ENCODE data around the gene ZNF423.

Gene ZNF423

GRCh38 chr16:49602976-49603310 lies 253.0 kb downstream of the ZNF423 start:
- in situ Hi-C loops (cut with MboI; ENCODE audit: low sequenced_read_pairs, unreplicated experiment), result no loop called here
- no peak for TF ChIP-seq CTCF (IDR thresholded peaks at IDR 0.05; ENCODE audit: borderline replicate concordance, control extremely low read depth, extremely low read depth, insufficient read depth, missing control alignments)
- no peak for DNase-seq (ENCODE audit: low spot score)

GRCh38 chr16:49602201-49602975 lies 253.5 kb downstream of the ZNF423 start:
- in situ Hi-C loops (cut with MboI; ENCODE audit: low sequenced_read_pairs, unreplicated experiment), result no loop called here
- TF ChIP-seq CTCF (IDR thresholded peaks at IDR 0.05; ENCODE audit: borderline replicate concordance, control extremely low read depth, extremely low read depth, insufficient read depth, missing control alignments), result no peak
- DNase-seq (ENCODE audit: low spot score), result no peak

DNA sequence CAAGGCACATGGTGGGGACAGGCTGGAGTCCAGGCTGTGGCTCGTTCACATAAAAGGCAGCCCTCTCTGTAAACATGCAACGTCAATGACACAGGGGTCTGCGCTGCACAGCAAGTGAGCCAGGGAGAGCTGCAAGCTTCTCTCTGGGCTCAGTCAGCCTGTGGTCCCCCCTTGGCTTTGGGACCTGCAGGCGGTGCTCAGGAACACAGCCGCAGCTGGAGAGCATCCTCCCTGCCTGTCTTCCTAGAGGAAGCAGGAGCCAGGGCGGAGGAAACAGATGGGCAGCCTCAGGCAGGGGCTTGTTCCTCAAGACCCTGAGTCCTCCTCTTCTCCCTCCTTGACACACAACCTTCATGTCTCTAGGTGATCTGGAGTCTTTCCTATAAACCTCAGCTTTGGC lies 254.3 kb downstream of the ZNF423 start:
- in situ Hi-C loops (cut with MboI; ENCODE audit: low sequenced_read_pairs, unreplicated experiment), result no loop called here
- DNase-seq (ENCODE audit: low spot score), result no peak
- TF ChIP-seq CTCF (IDR thresholded peaks at IDR 0.05; ENCODE audit: borderline replicate concordance, control extremely low read depth, extremely low read depth, insufficient read depth, missing control alignments), result no peak

- TF ChIP-seq CTCF (IDR thresholded peaks at IDR 0.05; ENCODE audit: borderline replicate concordance, control extremely low read depth, extremely low read depth, insufficient read depth, missing control alignments), result no peak
- in situ Hi-C loops (cut with MboI; ENCODE audit: low sequenced_read_pairs, unreplicated experiment), result no loop called here
- no peak for DNase-seq (ENCODE audit: low spot score)
These were observed 254.9 kb downstream of the ZNF423 start for GRCh38 chr16:49600976-49601375.

- in situ Hi-C loops (cut with MboI; ENCODE audit: low sequenced_read_pairs, unreplicated experiment), result no loop called here
- TF ChIP-seq CTCF (IDR thresholded peaks at IDR 0.05; ENCODE audit: borderline replicate concordance, control extremely low read depth, extremely low read depth, insufficient read depth, missing control alignments), result no peak
- DNase-seq (ENCODE audit: low spot score), result no peak
These were observed 255.4 kb downstream of the ZNF423 start for GRCh38 chr16:49600536-49600935.

DNA sequence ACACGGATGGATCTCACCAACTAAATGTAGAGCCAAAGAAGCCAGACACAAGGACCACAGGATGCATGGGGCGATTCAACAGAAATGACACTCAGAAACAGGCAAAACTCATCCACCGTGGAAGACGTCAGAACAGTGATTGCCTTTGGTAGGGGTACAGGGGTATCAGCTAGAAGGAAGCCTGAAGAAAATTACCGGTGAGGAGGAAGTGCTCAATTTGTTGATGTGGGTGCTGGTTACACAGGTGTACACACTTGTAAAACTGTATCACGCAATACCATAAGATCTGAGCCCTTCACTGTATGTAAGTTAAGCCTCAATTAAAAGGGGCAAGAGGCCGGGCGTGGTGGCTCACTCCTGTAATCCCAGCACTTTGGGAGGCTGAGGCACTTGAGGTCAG lies 256.2 kb downstream of the ZNF423 start:
- no peak for TF ChIP-seq CTCF (IDR thresholded peaks at IDR 0.05; ENCODE audit: borderline replicate concordance, control extremely low read depth, extremely low read depth, insufficient read depth, missing control alignments)
- in situ Hi-C loops (cut with MboI; ENCODE audit: low sequenced_read_pairs, unreplicated experiment), result loop anchor here (25.0 kb wide), 1 partner anchor 187 kb away; no protein-coding TSS in a partner anchor

More for the DNA sequence above, 256.2 kb downstream of the ZNF423 start:
- DNase-seq (ENCODE audit: low spot score), result no peak
